Suprapubic skin (tissue), 4 donors: ENCODE results near the gene SH3TC1. TPM values are rescaled to one million over a fixed set of nuclear protein-coding genes. Genes with fewer than 3 reads are reported as not detected.

Experiments
- DNase-seq, 2 donors: peaks; one replicate each; pipeline ENCODE4 v3.0.0-alpha.2; 2019; ENCODE audit warnings: low spot score in 2 of 2
- H3K27ac ChIP-seq: fragments of 200-600 bp; sonication (generic); one replicate; pipeline ENCODE4 v1.5.1; 2019
- H3K27me3 ChIP-seq: fragments of 200-600 bp; sonication (generic); one replicate; pipeline ENCODE4 v1.5.1; 2019
- H3K36me3 ChIP-seq: fragments of 200-600 bp; sonication (generic); one replicate; pipeline ENCODE4 v1.5.1; 2019
- H3K4me1 ChIP-seq: fragments of 200-600 bp; sonication (generic); one replicate; pipeline ENCODE4 v1.5.1; 2019
- H3K4me3 ChIP-seq: fragments of 200-600 bp; sonication (generic); one replicate; pipeline ENCODE4 v1.5.1; 2019; ENCODE audit warnings: mild to moderate bottlenecking
- H3K9me3 ChIP-seq: fragments of 200-600 bp; sonication (generic); one replicate; pipeline ENCODE4 v1.5.1; 2019
- EP300 ChIP-seq: sonication (generic); formaldehyde crosslinking; IDR thresholded peaks from one replicate; pipeline ENCODE4 v1.6.1; 2017; ENCODE audit warnings: antibody characterized with exemption
- POLR2A ChIP-seq, 2 donors: fragments of 450-650 bp; IDR thresholded peaks; one replicate each; pipeline ENCODE4 v1.6.1; 2017; ENCODE audit warnings: antibody characterized with exemption in 2 of 2, mild to moderate bottlenecking in 2 of 2, moderate library complexity in 2 of 2
- POLR2AphosphoS5 ChIP-seq, 3 donors: sonication (generic); formaldehyde crosslinking; IDR thresholded peaks; one replicate each; pipeline ENCODE4 v1.6.1; 2017; ENCODE audit warnings: antibody characterized with exemption in 3 of 3
- WGBS: methylation state at CpG from one replicate; pipeline ENCODE4 v1.1.5; 2018; 5-methylcytosine and 5-hydroxymethylcytosine counted together
- total RNA-seq, 4 donors: library from RNA; depleted of rRNA; stranded (reverse); fragments of >200 nt; gene quantifications; one replicate each; pipeline ENCODE4 v1.1.0, GENCODE V29; 2016
- TF ChIP-seq, protein P1 (sequence below), 2 donors: fragments of 200-600 bp in 1 of 2; fragments of 450-650 bp in 1 of 2; sonication (generic) in 1 of 2; IDR thresholded peaks; one replicate each; pipeline ENCODE4 v1.5.1; 2016 to 2019; ENCODE audit warnings: antibody characterized with exemption in 2 of 2, mild to moderate bottlenecking in 1 of 2, moderate library complexity in 1 of 2

The SH3TC1 gene
- total RNA-seq, 4 donors from 2014 or later = 6.3 to 15.1 (median 9.9) TPM

DNA sequence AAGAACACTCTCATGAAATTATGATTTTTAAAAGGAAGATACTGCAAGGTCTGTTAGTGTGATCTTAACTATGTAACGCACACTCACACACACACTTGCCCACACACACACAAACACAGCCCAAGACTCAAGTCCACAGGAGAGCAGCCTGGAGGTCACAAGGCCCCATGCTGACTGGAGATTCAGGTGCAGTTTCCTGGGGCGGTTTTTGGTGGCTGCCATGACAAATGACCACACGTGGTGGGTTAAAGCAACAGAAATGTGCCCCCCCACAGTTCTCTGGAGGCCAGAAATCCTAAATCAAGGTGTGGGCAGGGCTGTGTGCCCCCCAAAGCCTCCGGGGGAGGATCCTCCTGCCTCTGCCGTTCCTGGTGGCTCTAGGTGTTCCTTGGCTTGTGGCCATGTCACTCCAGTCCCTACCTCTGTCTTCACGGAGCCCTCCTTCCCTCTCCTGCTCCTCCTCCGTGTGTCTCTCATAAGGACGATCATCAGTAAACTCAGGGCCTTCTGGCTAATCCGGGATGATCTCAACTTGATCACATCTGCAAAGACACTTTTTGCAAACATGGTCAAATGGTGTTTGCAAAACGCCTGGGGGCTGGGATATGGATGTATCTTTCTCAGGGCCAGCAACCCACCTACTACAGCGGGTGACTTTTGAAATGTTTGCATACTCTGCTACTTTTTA is 60.8 kb downstream of the SH3TC1 start:
- H3K9me3 ChIP-seq = no peaks in the 10 kb centered on the region
- H3K27ac ChIP-seq = no peak overlapping the region
- H3K4me1 ChIP-seq = peaks cover 13% of the 10 kb centered on the region
- H3K4me3 ChIP-seq = no peak overlapping the region
- H3K27me3 ChIP-seq = no peaks in the 10 kb centered on the region
- TF ChIP-seq POLR2A (IDR thresholded peaks at IDR 0.05) (no peak), POLR2AphosphoS5 (IDR thresholded peaks at IDR 0.05) (no peak), EP300 (no peak)
- TF ChIP-seq, protein P1, sequence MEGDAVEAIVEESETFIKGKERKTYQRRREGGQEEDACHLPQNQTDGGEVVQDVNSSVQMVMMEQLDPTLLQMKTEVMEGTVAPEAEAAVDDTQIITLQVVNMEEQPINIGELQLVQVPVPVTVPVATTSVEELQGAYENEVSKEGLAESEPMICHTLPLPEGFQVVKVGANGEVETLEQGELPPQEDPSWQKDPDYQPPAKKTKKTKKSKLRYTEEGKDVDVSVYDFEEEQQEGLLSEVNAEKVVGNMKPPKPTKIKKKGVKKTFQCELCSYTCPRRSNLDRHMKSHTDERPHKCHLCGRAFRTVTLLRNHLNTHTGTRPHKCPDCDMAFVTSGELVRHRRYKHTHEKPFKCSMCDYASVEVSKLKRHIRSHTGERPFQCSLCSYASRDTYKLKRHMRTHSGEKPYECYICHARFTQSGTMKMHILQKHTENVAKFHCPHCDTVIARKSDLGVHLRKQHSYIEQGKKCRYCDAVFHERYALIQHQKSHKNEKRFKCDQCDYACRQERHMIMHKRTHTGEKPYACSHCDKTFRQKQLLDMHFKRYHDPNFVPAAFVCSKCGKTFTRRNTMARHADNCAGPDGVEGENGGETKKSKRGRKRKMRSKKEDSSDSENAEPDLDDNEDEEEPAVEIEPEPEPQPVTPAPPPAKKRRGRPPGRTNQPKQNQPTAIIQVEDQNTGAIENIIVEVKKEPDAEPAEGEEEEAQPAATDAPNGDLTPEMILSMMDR (IDR thresholded peaks at IDR 0.05) = no peak
- whole genome bisulfite sequencing = 80% methylated on average over 9 of the region's 11 CpGs
- no peaks in the 10 kb centered on the region for H3K36me3 ChIP-seq
- no peak for DNase-seq

DNA sequence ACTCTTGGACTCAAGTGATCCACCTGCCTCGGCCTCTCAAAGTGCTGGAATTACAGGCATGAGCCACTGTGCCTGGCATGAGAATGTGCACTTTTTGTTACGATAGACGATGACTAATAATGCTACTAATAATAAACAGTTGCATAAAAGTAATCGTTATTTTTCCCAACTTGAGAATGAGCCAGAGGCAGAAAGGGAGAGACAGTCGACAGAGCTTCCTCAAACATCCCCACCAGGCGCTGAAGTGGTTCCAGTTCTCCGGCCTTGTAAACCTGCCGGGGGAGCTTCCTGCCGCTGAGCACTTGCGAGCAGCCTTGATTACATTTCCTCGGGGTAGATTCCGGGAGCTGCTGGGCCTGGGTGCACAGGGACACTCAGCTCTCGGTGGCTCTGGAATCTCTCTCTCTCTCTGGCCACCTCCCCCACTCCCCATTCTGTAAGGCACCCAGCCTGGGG is 61.6 kb downstream of the SH3TC1 start:
- H3K27me3 ChIP-seq = no peaks in the 10 kb centered on the region
- no peak overlapping the region for H3K4me3 ChIP-seq
- no peaks in the 10 kb centered on the region for H3K36me3 ChIP-seq
- no peaks in the 10 kb centered on the region for H3K9me3 ChIP-seq
- WGBS = 11% methylated on average over 8 of the region's 13 CpGs
- no peak for DNase-seq
- peaks cover 12% of the 10 kb centered on the region for H3K4me1 ChIP-seq
- H3K27ac ChIP-seq = peak overlapping the region; percentile 44
- no peak for TF ChIP-seq EP300

DNA sequence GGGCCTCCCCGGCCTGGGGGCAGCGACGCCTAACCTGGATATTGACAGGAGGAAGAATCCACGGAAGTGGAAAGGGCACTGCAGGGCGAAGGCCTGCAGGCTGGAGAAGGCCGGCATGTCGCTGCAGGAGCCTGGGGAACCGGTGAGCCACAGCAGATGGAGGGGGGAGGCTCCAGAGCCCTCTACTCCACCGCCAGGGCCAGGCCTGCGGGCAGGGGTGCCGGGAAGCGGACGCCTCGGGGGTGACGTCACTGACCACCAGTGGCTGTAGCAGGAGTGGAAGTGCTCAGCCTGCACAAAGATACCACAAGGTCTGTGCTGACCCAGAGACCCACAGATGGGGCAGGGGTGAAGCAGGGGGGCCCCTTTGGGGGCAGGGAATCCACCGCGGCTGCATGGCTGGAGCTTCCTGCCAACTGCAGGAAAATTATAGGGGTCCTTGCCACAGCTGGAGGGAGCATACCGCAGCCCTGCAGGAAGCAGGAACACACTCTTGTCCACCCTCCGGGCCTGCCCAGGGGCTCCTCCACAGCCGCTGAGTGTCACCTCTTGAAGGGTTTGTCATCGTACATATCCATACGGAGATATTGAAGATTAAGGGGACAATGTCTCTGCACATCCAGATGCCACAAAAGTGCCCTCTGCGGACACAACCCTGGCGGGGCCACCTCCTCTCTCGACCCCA is 62.9 kb downstream of the SH3TC1 start:
- H3K36me3 ChIP-seq = no peaks in the 10 kb centered on the region
- H3K27ac ChIP-seq = no peak overlapping the region
- no peak overlapping the region for H3K4me3 ChIP-seq
- no peak for DNase-seq
- H3K27me3 ChIP-seq = no peaks in the 10 kb centered on the region
- H3K4me1 ChIP-seq = peaks cover 14% of the 10 kb centered on the region
- WGBS = 73% methylated on average over 21 of the region's 25 CpGs
- TF ChIP-seq, protein P1 (IDR thresholded peaks at IDR 0.05) = no peak
- TF ChIP-seq POLR2AphosphoS5 (IDR thresholded peaks at IDR 0.05) (no peak), EP300 (no peak), POLR2A (IDR thresholded peaks at IDR 0.05) (no peak)
- no peaks in the 10 kb centered on the region for H3K9me3 ChIP-seq

DNA sequence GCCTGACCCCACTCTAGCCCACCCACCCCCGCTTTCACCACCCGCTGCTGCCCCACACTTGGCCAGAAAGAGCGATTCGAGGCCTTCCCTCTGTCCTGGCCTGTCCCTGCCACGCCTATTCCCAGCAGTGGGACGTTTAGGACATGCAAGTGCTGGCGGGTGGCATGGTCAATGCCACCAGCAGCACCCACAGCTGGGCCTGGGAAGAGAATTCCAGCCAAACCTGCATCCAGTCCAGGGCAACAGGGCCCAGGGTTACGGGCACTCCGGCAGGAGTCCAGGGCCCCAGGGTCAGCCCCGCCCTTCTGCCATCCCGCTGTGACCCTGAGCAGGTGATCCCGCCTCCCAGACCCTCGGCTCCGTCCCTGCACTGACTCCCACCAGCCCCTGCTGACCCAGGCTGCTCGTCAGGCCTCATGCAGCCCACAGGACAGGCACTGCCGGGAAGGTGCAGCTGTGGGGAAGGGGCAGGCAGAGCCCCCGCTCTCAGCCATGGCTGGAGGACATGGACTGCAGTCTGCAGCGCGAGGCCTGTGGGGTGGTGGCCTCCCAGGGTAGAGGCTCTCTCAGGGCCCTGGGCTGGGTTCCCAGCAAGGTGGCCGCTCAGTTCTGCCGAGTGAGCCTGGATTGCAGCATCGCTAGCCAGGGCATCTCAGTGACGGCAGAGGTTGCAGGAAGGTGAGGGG is 63.7 kb downstream of the SH3TC1 start:
- Histone ChIP-seq H3K9me3 (no peaks in the 10 kb centered on the region), H3K4me3 (no peak overlapping the region), H3K36me3 (no peaks in the 10 kb centered on the region), H3K4me1 (peaks cover 14% of the 10 kb centered on the region), H3K27ac (no peak overlapping the region), H3K27me3 (no peaks in the 10 kb centered on the region)
- TF ChIP-seq, protein P1 (IDR thresholded peaks at IDR 0.05) = no peak
- no peak for TF ChIP-seq POLR2A (IDR thresholded peaks at IDR 0.05)
- no peak for TF ChIP-seq EP300
- no peak for TF ChIP-seq POLR2AphosphoS5 (IDR thresholded peaks at IDR 0.05)
- no peak for DNase-seq
- 85% methylated on average over 10 of the region's 23 CpGs for WGBS

DNA sequence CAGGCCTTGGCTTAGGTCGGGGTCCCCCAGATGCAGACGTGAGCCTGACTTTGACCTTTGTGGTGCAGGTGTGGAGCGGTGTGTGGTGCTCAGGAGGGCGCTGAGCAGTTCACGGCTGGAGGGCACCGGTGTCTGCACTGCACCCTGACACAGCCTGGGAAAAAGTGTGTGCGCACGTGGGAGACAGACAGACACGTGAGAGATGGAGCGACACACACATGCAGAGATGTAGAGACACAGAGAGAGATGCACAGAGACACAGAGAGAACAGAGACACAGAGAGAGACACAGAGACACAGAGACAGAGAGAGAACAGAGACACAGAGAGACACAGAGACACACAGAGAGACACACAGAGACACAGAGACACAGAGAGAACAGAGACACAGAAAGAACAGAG is 64.3 kb downstream of the SH3TC1 start:
- H3K36me3 ChIP-seq = no peaks in the 10 kb centered on the region
- 88% methylated on average over 9 of the region's 10 CpGs for WGBS

More for the DNA sequence above, 64.3 kb downstream of the SH3TC1 start:
- no peak overlapping the region for H3K4me3 ChIP-seq
- H3K27ac ChIP-seq = no peak overlapping the region
- DNase-seq = no peak
- TF ChIP-seq, protein P1 (IDR thresholded peaks at IDR 0.05) = no peak
- TF ChIP-seq POLR2A (IDR thresholded peaks at IDR 0.05) = no peak
- no peak for TF ChIP-seq POLR2AphosphoS5 (IDR thresholded peaks at IDR 0.05)
- no peak for TF ChIP-seq EP300
- H3K27me3 ChIP-seq = no peaks in the 10 kb centered on the region
- no peaks in the 10 kb centered on the region for H3K9me3 ChIP-seq
- H3K4me1 ChIP-seq = peaks cover 14% of the 10 kb centered on the region
